ENCODE results near the gene PAEP.

- no peak for TF ChIP-seq CTCF (IDR thresholded peaks at IDR 0.05)
- no peak for TF ChIP-seq POLR2AphosphoS5 (IDR thresholded peaks at IDR 0.05)
Observed at GRCh38 chr9:135521608-135522095, 39.9 kb upstream of the PAEP start.

Measured in breast epithelium (tissue), 3 donors.